ENCODE measurements around the gene PNMA3.
"Not testable (repeated sequence)": the region's sequence is repeated elsewhere in the genome, so short reads cannot be mapped to it uniquely, and the experiment has no call there.

The PNMA3 gene

DNA sequence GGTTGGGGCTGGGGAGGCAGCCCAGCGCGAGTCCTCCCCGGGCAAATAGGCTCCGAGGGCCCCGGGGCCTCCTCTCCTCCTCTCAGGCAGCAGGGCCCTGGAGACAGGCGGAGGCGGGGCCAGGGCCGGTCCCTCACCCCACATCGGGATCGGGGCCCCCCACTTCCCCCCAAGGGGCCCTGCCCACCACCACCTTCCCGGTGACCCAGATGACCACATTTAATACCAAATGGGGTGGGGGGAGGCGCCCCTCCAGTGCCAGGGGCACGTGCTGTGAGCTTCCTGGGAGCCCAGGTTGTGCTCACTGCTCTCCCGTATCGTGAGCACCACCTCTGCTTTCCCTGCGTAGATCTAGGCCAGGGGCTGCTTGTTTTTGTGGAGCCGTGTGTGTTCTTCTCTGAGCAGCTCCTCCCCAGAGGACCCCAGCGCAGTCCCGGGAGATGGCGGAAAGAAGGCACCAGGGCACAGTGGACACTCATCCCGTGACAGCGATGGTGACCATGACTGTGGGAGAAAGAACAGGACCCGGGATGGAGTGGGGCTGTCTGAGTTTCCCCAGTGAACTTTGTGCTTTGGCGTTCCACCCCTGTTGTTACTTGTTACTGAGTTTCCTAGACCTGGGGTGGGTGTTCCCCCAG, 18.1 kb downstream of the PNMA3 start:
- DNase-seq = no peak

DNA sequence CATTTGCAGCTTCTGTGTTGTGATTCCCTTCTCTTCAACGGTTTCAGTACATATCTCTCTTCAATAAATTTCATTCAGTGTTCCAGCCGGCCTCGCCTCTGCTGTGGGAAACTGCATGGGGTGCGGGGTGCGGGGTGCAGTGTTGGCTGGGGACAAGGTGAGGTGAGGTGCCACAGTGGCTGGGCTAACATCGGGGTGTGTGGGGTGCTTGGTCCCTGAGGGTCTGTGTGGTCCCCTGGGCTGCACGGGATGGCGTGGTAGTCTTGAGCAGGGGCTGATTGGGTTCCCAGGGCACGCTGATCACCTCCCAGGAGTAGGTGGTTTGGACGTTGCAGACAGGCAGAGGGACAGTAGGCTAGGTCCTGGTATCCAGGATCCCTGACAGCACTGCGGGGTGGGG, 18.7 kb downstream of the PNMA3 start:
- no peak for DNase-seq

GRCh38 chrX:153075366-153075765, 19.1 kb downstream of the PNMA3 start:
- no peak for DNase-seq

- not testable (repeated sequence) for DNase-seq
Measured at GRCh38 chrX:153077437-153078135, 21.3 kb downstream of the PNMA3 start.

DNA sequence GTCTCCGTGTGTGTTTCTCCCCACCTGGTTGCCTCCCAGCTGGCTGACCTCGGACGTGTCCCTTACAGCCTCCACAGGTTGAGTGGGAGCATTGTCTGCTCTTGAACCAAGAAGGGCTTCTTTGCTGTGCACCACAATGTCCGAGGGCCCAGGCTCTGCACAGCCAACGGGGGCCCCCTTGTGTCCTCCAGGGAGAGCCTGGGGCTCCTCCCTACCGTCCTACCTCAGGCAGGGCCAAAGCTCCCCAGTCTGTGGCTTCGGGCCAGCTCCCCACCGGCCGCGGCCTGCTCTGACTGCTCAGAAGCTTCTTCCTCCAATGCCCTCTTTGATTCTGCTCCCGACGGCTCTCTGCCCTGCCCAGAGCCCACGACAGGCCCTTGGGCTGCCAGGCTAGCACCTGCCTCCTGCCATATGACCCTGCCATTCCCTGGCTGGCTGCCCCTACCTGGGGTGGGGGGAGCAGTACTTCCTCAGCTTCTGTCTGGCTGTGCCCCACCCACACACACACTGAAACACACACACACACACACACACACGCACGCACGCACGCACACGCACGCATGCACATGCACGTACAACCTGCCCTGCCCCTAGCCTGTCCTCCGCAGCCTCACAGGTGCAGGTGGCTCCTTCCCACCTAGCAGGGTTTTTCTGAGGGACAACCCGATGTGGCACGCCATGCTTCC, 27.1 kb downstream of the PNMA3 start:
- not testable (repeated sequence) for DNase-seq

DNA sequence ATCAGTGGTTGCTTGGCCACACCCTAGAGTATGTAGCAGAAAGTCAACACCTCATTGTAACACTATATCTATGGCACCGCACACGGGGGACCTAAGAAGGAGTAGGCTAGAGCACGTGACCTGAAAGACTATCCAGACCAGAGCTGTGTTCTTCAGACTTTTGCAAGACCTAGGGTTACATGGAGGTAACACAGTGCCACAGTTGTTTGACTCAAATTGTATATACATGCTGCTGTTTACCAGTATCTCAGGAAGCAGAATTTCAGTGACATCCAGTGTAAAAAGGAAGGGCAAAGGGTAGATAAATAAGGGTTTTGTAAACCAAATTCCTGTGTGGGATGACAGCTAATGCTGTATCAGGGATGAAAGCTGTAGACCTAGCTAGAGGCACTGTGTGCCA, 46.1 kb downstream of the PNMA3 start:
- DNase-seq = no peak

GRCh38 chrX:153104959-153105358, 48.7 kb downstream of the PNMA3 start:
- not testable (repeated sequence) for DNase-seq

DNA sequence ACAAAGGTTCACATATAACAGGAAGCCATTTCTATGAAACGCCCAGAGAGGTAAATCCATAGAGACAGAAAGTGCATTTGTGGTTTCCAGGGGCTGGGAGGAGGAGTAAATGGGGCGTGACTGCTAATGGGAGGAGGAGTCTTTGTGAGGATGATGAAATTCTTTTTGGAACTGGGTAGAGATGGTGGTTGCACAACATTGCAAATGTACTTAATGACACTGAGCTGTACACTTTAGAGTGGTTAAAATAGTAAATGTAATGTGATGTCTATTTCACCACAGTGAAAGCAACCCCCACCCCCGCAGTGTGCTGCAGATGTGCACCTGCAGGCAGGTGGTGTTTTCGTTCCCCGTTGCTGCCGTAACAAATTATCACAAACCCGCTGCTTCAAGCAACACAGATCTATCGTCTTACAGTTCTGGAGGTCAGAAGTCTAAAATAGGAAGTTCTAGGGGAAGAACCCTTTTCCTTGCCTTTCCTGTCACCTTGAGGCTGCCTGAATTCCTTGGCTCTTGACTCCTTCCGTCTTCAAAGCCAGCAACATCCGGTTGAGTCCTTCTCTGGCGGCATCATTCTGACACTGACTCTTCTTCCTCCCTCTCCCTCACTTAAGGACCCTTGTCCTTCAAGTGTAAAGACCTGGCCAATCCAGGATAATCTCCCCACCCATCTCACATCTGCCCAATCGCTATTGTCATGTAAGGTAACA, 50.0 kb downstream of the PNMA3 start:
- DNase-seq = not testable (repeated sequence)

Data from inflammatory macrophage treated with lipopolysaccharide for 1 hour (primary cell).